Measurements from ENCODE around the gene GHSR. TPM values are rescaled to one million over a fixed set of nuclear protein-coding genes. Genes with fewer than 3 reads are reported as not detected.
A peak's percentile ranks its signal among the peaks of the same experiment; 100 is the strongest.
"Not testable (repeated sequence)": the region's sequence is repeated elsewhere in the genome, so short reads cannot be mapped to it uniquely, and the experiment has no call there.

The GHSR gene, protein sequence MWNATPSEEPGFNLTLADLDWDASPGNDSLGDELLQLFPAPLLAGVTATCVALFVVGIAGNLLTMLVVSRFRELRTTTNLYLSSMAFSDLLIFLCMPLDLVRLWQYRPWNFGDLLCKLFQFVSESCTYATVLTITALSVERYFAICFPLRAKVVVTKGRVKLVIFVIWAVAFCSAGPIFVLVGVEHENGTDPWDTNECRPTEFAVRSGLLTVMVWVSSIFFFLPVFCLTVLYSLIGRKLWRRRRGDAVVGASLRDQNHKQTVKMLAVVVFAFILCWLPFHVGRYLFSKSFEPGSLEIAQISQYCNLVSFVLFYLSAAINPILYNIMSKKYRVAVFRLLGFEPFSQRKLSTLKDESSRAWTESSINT
- not detected in 3 replicates for polyA plus RNA-seq
- polyA plus RNA-seq (2011; ENCODE audit: low read depth): not detected
- not detected in 2 replicates for polyA plus RNA-seq (2011; cell fraction: cytosol; rRNA removed)
- polyA plus RNA-seq (2011; cell fraction: nucleus; rRNA removed): not detected in 2 replicates
- not detected in 2 replicates for polyA plus RNA-seq (2012; ENCODE audit: low replicate concordance)
- not detected in 3 replicates for polyA minus RNA-seq
- polyA minus RNA-seq (2011; cell fraction: cytosol; rRNA and poly(A)+ RNA removed): not detected
- polyA minus RNA-seq (2011; cell fraction: nucleus; rRNA and poly(A)+ RNA removed): not detected in 2 replicates

DNA sequence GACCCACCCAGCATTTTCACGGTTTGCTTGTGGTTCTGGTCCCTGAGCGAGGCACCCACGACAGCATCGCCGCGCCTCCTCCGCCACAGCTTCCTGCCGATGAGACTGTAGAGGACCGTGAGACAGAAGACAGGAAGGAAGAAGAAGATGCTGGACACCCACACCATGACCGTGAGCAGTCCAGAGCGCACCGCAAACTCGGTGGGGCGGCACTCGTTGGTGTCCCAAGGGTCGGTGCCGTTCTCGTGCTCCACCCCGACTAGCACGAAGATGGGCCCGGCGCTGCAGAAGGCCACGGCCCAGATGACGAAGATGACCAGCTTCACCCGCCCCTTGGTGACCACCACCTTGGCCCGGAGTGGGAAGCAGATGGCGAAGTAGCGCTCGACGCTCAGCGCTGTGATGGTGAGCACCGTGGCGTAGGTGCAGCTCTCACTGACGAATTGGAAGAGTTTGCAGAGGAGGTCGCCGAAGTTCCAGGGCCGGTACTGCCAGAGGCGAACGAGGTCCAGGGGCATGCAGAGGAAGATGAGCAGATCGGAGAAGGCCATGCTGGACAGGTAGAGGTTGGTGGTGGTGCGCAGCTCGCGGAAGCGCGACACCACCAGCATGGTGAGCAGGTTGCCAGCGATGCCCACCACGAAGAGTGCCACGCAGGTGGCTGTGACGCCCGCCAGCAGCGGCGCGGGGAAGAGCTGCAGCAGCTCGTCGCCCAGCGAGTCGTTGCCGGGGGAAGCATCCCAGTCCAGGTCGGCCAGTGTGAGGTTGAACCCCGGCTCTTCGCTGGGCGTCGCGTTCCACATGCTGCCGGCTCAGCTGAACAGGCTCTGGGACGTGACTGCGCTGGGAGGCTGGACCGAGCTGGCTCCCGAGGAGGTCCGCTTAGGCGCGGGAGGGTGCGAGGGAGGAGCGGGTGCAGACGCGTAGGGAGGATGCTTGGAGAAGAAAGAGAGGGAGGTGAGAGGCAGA is at the start of gene GHSR:
GHSR (minus strand) TSS at position 846 of the 969 bp plus-strand sequence; CDS start at position 803, 43 bp downstream.
- peaks cover 49% of the 10 kb centered on the region for H3K27me3 ChIP-seq (ENCODE audit: control insufficient read depth, extremely low read depth, insufficient read depth, low read length)

DNA sequence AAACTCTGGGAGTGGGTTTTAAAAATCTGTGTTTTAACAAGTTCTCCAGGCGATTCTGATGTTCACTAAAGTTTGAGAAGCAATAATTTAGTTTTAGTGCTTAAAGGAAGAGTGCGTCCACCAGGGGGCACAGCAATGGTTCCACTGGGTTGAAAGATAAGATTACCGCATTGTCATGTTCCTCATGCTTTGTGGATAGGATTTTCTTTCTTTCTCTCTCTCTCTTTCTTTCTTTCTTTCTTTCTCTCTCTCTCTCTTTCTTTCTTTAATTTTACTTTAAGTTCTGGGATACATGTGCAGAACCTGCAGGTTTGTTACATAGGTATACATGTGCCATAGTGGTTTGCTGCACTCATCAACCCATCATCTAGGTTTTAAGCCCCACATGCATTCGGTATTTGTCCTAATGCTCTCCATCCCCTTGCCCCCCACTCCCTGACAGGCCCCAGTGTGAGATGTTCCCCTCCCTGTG is 42.0 kb upstream of the GHSR start:
- H3K4me3 ChIP-seq (ENCODE audit: control insufficient read depth in 2 of 3, extremely low read depth in 1 of 3, insufficient read depth in 2 of 3, low read depth in 1 of 3, low read length in 3 of 3); dilution Hi-C loops (cut with MboI; ENCODE audit: extremely low pct_ligation_motif_present, low sequenced_read_pairs); H3K36me3 ChIP-seq (ENCODE audit: control insufficient read depth in 2 of 2, extremely low read depth in 1 of 2, insufficient read depth in 2 of 2, low read length in 2 of 2); H3K27ac ChIP-seq (ENCODE audit: control insufficient read depth, insufficient read depth, low read length); H3K79me2 ChIP-seq (ENCODE audit: control insufficient read depth, insufficient read depth, low read length); H3K9me3 ChIP-seq (ENCODE audit: control insufficient read depth, low read depth, low read length); H3K4me1 ChIP-seq (ENCODE audit: control insufficient read depth, extremely low read depth, insufficient read depth, low read length); H3K9me1 ChIP-seq (ENCODE audit: control insufficient read depth, extremely low read depth, insufficient read depth, low read length); H3K9ac ChIP-seq (ENCODE audit: control insufficient read depth, extremely low read depth, insufficient read depth, low read length); H4K20me1 ChIP-seq (ENCODE audit: control insufficient read depth, extremely low read depth, insufficient read depth, low read length); H2AFZ ChIP-seq (ENCODE audit: control insufficient read depth, low read length); H3K4me2 ChIP-seq (ENCODE audit: control insufficient read depth, extremely low read depth, insufficient read depth, low read depth, low read length); H3K27me3 ChIP-seq (ENCODE audit: control insufficient read depth, extremely low read depth, insufficient read depth, low read length); DNase-seq (ENCODE audit: low read depth, low spot score): not testable (repeated sequence)
- peak; percentile 89 for FAIRE-seq
- TF ChIP-seq, protein P1, sequence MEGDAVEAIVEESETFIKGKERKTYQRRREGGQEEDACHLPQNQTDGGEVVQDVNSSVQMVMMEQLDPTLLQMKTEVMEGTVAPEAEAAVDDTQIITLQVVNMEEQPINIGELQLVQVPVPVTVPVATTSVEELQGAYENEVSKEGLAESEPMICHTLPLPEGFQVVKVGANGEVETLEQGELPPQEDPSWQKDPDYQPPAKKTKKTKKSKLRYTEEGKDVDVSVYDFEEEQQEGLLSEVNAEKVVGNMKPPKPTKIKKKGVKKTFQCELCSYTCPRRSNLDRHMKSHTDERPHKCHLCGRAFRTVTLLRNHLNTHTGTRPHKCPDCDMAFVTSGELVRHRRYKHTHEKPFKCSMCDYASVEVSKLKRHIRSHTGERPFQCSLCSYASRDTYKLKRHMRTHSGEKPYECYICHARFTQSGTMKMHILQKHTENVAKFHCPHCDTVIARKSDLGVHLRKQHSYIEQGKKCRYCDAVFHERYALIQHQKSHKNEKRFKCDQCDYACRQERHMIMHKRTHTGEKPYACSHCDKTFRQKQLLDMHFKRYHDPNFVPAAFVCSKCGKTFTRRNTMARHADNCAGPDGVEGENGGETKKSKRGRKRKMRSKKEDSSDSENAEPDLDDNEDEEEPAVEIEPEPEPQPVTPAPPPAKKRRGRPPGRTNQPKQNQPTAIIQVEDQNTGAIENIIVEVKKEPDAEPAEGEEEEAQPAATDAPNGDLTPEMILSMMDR (optimal IDR thresholded peaks at IDR 0.05 in 1 of 3, IDR thresholded peaks at IDR 0.05 in 1 of 3, conservative IDR thresholded peaks at IDR 0.05 in 1 of 3; ENCODE audit: extremely low read depth in 1 of 3, insufficient read depth in 2 of 3, low read length in 3 of 3): peak; percentile 59 to 73 (median 61)

More for the DNA sequence above, at the start of gene GHSR:
- FAIRE-seq (no peak), DNase-seq (ENCODE audit: low read depth, low spot score) (no peak)
- Histone ChIP-seq H2AFZ (ENCODE audit: control insufficient read depth, low read length) (no peak within 1 kb of the TSS), H3K4me1 (ENCODE audit: control insufficient read depth, extremely low read depth, insufficient read depth, low read length) (peaks cover 3% of the 10 kb centered on the region), H3K4me3 (ENCODE audit: control insufficient read depth in 2 of 3, extremely low read depth in 1 of 3, insufficient read depth in 2 of 3, low read depth in 1 of 3, low read length in 3 of 3) (no peak within 1 kb of the TSS), H3K9me3 (ENCODE audit: control insufficient read depth, low read depth, low read length) (no peaks in the 10 kb centered on the region), H3K27ac (ENCODE audit: control insufficient read depth, insufficient read depth, low read length) (no peak within 1 kb of the TSS), H3K79me2 (ENCODE audit: control insufficient read depth, insufficient read depth, low read length) (no peaks in the 10 kb centered on the region), H3K9ac (ENCODE audit: control insufficient read depth, extremely low read depth, insufficient read depth, low read length) (no peak within 1 kb of the TSS), H3K9me1 (ENCODE audit: control insufficient read depth, extremely low read depth, insufficient read depth, low read length) (no peaks in the 10 kb centered on the region), H3K36me3 (ENCODE audit: control insufficient read depth in 2 of 2, extremely low read depth in 1 of 2, insufficient read depth in 2 of 2, low read length in 2 of 2) (no peaks in the 10 kb centered on the region), H4K20me1 (ENCODE audit: control insufficient read depth, extremely low read depth, insufficient read depth, low read length) (no peaks in the 10 kb centered on the region), H3K4me2 (ENCODE audit: control insufficient read depth, extremely low read depth, insufficient read depth, low read depth, low read length) (no peak within 1 kb of the TSS)
- dilution Hi-C loops (cut with MboI; ENCODE audit: extremely low pct_ligation_motif_present, low sequenced_read_pairs): no loop called here
- peak; percentile 88 for TF ChIP-seq EZH2 (IDR thresholded peaks at IDR 0.05; ENCODE audit: low read length)
- TF ChIP-seq, protein P1 (optimal IDR thresholded peaks at IDR 0.05 in 1 of 3, IDR thresholded peaks at IDR 0.05 in 1 of 3, conservative IDR thresholded peaks at IDR 0.05 in 1 of 3; ENCODE audit: extremely low read depth in 1 of 3, insufficient read depth in 2 of 3, low read length in 3 of 3): no peak

Measured in keratinocyte (primary cell).